Lower lobe of right lung (tissue), 2 donors: Measurements from ENCODE around the gene UIMC1. TPM values are rescaled to one million over a fixed set of nuclear protein-coding genes. Genes with fewer than 3 reads are reported as not detected.

Experiments
- ATAC-seq, 2 donors: fragments of 200-7000 bp; cut with Tn5 transposase; one replicate each; pipeline ENCODE4 v1.9.1; 2020 to 2022; ENCODE audit warnings: mild to moderate bottlenecking in 2 of 2, moderate library complexity in 2 of 2
- DNase-seq: peaks from one replicate; pipeline ENCODE4 v3.0.0-alpha.2; 2020
- H3K27ac ChIP-seq: fragments of 200-600 bp; one replicate; pipeline ENCODE4 v1.8.0; 2022
- H3K27me3 ChIP-seq: fragments of 200-600 bp; one replicate; pipeline ENCODE4 v1.8.0; 2022; ENCODE audit warnings: low read depth
- H3K36me3 ChIP-seq: fragments of 200-600 bp; one replicate; pipeline ENCODE4 v1.8.0; 2022; ENCODE audit warnings: mild to moderate bottlenecking
- H3K4me1 ChIP-seq: fragments of 200-600 bp; one replicate; pipeline ENCODE4 v1.8.0; 2022
- H3K4me3 ChIP-seq: fragments of 200-600 bp; one replicate; pipeline ENCODE4 v1.8.0; 2022; ENCODE audit warnings: mild to moderate bottlenecking
- H3K9me3 ChIP-seq: fragments of 200-600 bp; one replicate; pipeline ENCODE4 v1.8.0; 2022
- intact Hi-C: fragments of 100-400 bp; cut with DNase I; formaldehyde crosslinking; loops from one replicate; pipeline ENCODE4 v1.11.0; 2022
- total RNA-seq: library from RNA; stranded (reverse); fragmentation: NEBNext Ultra II Directional; extraction: Animal tissue kit (Norgen Biotek cat#: 25700); gene quantifications from one replicate; pipeline ENCODE4 v1.2.1, GENCODE V29; 2021
- TF ChIP-seq, protein P1 (sequence below): fragments of 200-600 bp; IDR thresholded peaks from one replicate; pipeline ENCODE4 v1.8.0; 2022; ENCODE audit warnings: antibody characterized with exemption, mild to moderate bottlenecking
- donor health status: DM: no; HTN: yes; CAD: no; lungs with severe emphysema.

UIMC1 gene
- total RNA-seq, 1 donor from 2014 or later: 39.1 TPM

- Histone ChIP-seq H3K4me3 (no peak overlapping the region), H3K27me3 (no peaks in the 10 kb centered on the region), H3K36me3 (peaks cover 5% of the 10 kb centered on the region), H3K27ac (no peak overlapping the region), H3K9me3 (peaks cover 4% of the 10 kb centered on the region), H3K4me1 (no peaks in the 10 kb centered on the region)
- ATAC-seq (no peak), DNase-seq (no peak)
- TF ChIP-seq, protein P1, sequence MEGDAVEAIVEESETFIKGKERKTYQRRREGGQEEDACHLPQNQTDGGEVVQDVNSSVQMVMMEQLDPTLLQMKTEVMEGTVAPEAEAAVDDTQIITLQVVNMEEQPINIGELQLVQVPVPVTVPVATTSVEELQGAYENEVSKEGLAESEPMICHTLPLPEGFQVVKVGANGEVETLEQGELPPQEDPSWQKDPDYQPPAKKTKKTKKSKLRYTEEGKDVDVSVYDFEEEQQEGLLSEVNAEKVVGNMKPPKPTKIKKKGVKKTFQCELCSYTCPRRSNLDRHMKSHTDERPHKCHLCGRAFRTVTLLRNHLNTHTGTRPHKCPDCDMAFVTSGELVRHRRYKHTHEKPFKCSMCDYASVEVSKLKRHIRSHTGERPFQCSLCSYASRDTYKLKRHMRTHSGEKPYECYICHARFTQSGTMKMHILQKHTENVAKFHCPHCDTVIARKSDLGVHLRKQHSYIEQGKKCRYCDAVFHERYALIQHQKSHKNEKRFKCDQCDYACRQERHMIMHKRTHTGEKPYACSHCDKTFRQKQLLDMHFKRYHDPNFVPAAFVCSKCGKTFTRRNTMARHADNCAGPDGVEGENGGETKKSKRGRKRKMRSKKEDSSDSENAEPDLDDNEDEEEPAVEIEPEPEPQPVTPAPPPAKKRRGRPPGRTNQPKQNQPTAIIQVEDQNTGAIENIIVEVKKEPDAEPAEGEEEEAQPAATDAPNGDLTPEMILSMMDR: no peak
- intact Hi-C loops: no loop called here
Observed at GRCh38 chr5:177035976-177036375, 29.4 kb upstream of the UIMC1 start.

DNA sequence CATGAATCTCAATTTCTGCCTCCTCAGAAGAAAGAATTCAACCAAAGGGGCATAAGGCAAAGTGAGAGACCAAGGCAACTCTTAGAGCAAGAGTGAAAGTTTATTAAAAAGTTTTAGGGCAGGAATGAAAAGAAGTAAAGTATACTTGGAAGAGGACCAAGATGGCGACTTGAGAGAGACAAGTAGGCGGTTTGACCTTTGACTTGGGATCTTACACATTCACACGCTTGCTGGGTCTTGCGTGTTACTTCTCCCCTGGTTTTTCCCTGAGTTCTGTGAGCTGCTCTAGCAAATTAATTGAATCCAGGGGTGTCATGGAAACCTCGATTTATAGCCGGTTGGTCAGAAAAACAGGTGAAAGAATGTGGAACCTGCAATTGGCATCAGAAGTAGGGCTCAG is 22.9 kb upstream of the UIMC1 start:
- no peak overlapping the region for H3K4me3 ChIP-seq
- H3K36me3 ChIP-seq: peaks cover 9% of the 10 kb centered on the region
- H3K9me3 ChIP-seq: peaks cover 4% of the 10 kb centered on the region
- no peaks in the 10 kb centered on the region for H3K27me3 ChIP-seq
- ATAC-seq: no peak
- H3K4me1 ChIP-seq: peaks cover 6% of the 10 kb centered on the region
- H3K27ac ChIP-seq: no peak overlapping the region
- DNase-seq: no peak
- TF ChIP-seq, protein P1: no peak
- intact Hi-C loops: no loop called here

GRCh38 chr5:177027665-177028064 is 21.1 kb upstream of the UIMC1 start:
- ATAC-seq: no peak
- H3K4me1 ChIP-seq: peaks cover 17% of the 10 kb centered on the region
- H3K4me3 ChIP-seq: no peak overlapping the region

GRCh38 chr5:177025101-177025601 is 18.6 kb upstream of the UIMC1 start:
- DNase-seq: no peak
- Histone ChIP-seq H3K27me3 (no peaks in the 10 kb centered on the region), H3K27ac (no peak overlapping the region), H3K9me3 (no peaks in the 10 kb centered on the region), H3K4me3 (no peak overlapping the region), H3K36me3 (peaks cover 9% of the 10 kb centered on the region), H3K4me1 (peaks cover 26% of the 10 kb centered on the region)
- TF ChIP-seq, protein P1: no peak
- no peak for ATAC-seq
- intact Hi-C loops: no loop called here

More at GRCh38 chr5:177027665-177028064, 21.1 kb upstream of the UIMC1 start:
- Histone ChIP-seq H3K36me3 (peaks cover 9% of the 10 kb centered on the region), H3K27me3 (no peaks in the 10 kb centered on the region), H3K27ac (no peak overlapping the region), H3K9me3 (peaks cover 4% of the 10 kb centered on the region)
- TF ChIP-seq, protein P1: no peak
- DNase-seq: no peak
- intact Hi-C loops: no loop called here

DNA sequence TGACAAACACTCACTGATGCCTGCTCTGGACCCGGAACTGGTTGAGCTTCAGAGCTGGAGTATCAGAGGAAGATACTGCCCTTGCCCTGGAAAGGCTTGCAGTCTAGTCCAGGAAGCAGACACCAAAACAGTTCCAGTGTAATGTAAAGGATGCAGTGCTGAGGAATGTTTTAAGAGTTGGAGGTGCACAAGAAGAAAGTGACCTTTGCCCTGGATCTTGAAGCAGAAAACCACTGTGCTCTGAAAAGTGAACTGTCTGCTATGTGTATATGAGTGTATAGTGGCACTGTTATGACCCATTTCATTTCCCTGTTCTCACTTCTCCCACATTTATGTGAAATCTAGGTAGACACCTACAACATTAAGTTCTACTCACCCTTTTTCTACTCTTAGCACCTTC is 18.0 kb upstream of the UIMC1 start:
- Histone ChIP-seq H3K4me1 (peaks cover 26% of the 10 kb centered on the region), H3K27ac (no peak overlapping the region), H3K27me3 (no peaks in the 10 kb centered on the region), H3K36me3 (peaks cover 9% of the 10 kb centered on the region), H3K9me3 (no peaks in the 10 kb centered on the region), H3K4me3 (no peak overlapping the region)
- ATAC-seq: no peak
- DNase-seq: no peak
- TF ChIP-seq, protein P1: no peak
- intact Hi-C loops: no loop called here

DNA sequence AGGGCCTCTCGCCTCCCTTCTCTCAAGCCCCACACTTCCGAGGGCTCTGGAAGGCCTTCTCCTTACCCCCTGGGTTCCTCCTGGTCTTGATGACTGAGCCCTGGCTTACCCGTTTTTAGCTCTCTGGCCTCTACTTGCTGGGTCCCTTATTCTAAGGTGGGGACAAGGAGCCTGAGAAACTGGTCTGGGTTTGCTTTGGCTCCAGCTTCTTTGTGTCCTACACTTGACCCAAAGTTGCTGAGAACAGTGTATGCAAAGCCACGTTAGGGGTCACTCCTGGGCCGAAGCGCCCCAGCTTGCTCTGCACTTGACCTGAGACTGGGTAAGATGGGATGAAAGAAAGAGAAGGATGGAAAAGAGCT is 16.7 kb upstream of the UIMC1 start:
- Histone ChIP-seq H3K36me3 (peaks cover 9% of the 10 kb centered on the region), H3K4me1 (peaks cover 26% of the 10 kb centered on the region), H3K9me3 (no peaks in the 10 kb centered on the region), H3K4me3 (peak overlapping the region; percentile 80), H3K27ac (peak overlapping the region; percentile 83), H3K27me3 (no peaks in the 10 kb centered on the region)
- intact Hi-C loops: no loop called here
- TF ChIP-seq, protein P1: no peak
- ATAC-seq (peak; percentile 8 to 48), DNase-seq (no peak)
